HepG2 (cell line): ENCODE results near the gene PIP5KL1. TPM values are rescaled to one million over a fixed set of nuclear protein-coding genes. Genes with fewer than 3 reads are reported as not detected.
A peak's percentile ranks its signal among the peaks of the same experiment; 100 is the strongest.

Source experiments
- CREM ChIP-seq, 2 experiments: sonication (generic) in 1 of 2; formaldehyde crosslinking in 1 of 2; IDR thresholded peaks; 2 replicates each; pipeline versions ENCODE4 v1.4.0 to v1.6.1; 2016 to 2020; ENCODE audit warnings: antibody characterized with exemption in 1 of 2, mild to moderate bottlenecking in 1 of 2, missing genetic modification reagents in 1 of 2
- DNMT1 ChIP-seq: sonication (generic); formaldehyde crosslinking; IDR thresholded peaks from 2 replicates; pipeline ENCODE4 v1.5.1; 2020; ENCODE audit warnings: mild to moderate bottlenecking, missing genetic modification reagents
- FOXA1 ChIP-seq, 2 experiments: fragments of 450-650 bp in 1 of 2; sonication (generic) in 1 of 2; formaldehyde crosslinking in 1 of 2; IDR thresholded peaks; 2 replicates each; pipeline versions ENCODE4 v1.4.0 to v1.6.1; 2016 to 2020; ENCODE audit warnings: missing genetic modification reagents in 1 of 2
- HDAC6 ChIP-seq: fragments of 200-600 bp; sonication (generic); IDR thresholded peaks from 2 replicates; pipeline ENCODE4 v1.7.0; 2017; ENCODE audit warnings: mild to moderate bottlenecking, antibody characterized with exemption, low read length, low read depth
- HOXA9 ChIP-seq: sonication (generic); formaldehyde crosslinking; IDR thresholded peaks from 2 replicates; pipeline ENCODE4 v1.8.1; 2022; ENCODE audit warnings: missing genetic modification reagents, mild to moderate bottlenecking, moderate library complexity, borderline replicate concordance
- KLF15 ChIP-seq: sonication (generic); formaldehyde crosslinking; IDR thresholded peaks from 2 replicates; pipeline ENCODE4 v1.8.1; 2023; ENCODE audit warnings: borderline replicate concordance, mild to moderate bottlenecking, inconsistent platforms, missing genetic modification reagents, mixed read lengths
- NCOA1 ChIP-seq: sonication (generic); formaldehyde crosslinking; IDR thresholded peaks from 2 replicates; pipeline ENCODE4 v1.9.0; 2021; ENCODE audit warnings: missing genetic modification reagents
- PHF8 ChIP-seq: sonication (generic); formaldehyde crosslinking; IDR thresholded peaks from 2 replicates; pipeline ENCODE4 v1.5.0; 2020; ENCODE audit warnings: missing genetic modification reagents
- RARA ChIP-seq: IDR thresholded peaks from 2 replicates; pipeline ENCODE4 v1.6.1; 2016; ENCODE audit warnings: missing genetic modification reagents, missing compliant biosample characterization
- TBX2 ChIP-seq: sonication (generic); formaldehyde crosslinking; IDR thresholded peaks from 2 replicates; pipeline ENCODE4 v1.5.0; 2020; ENCODE audit warnings: missing genetic modification reagents, mild to moderate bottlenecking, borderline replicate concordance
- ZKSCAN1 ChIP-seq: fragments of 150-350 bp; IDR thresholded peaks from 2 replicates; pipeline ENCODE4 v1.6.1; 2014; ENCODE audit warnings: low read length
- ZNF121 ChIP-seq: sonication (generic); formaldehyde crosslinking; IDR thresholded peaks from 2 replicates; pipeline ENCODE4 v1.5.0; 2020; ENCODE audit warnings: mild to moderate bottlenecking, missing genetic modification reagents
- ZNF432 ChIP-seq: sonication (generic); formaldehyde crosslinking; IDR thresholded peaks from 2 replicates; pipeline ENCODE4 v1.5.0; 2020; ENCODE audit warnings: missing genetic modification reagents, mild to moderate bottlenecking, borderline replicate concordance
- ZNF749 ChIP-seq: sonication (generic); formaldehyde crosslinking; IDR thresholded peaks from 2 replicates; pipeline ENCODE4 v1.8.0; 2022; ENCODE audit warnings: mild to moderate bottlenecking, missing genetic modification reagents, moderate library complexity, borderline replicate concordance
- polyA plus RNA-seq, 8 experiments: library from polyadenylated mRNA; depleted of rRNA in 3 of 8; stranded (reverse) in 7 of 8; unstranded in 1 of 8; fragments of >200 nt; fragmentation: Illumina TruSeq in 4 of 8; extraction: Trizol in 4 of 8; gene quantifications; 2 replicates each; pipeline versions ENCODE4 v1.2.1 to v1.2.3, GENCODE V29; 2011 to 2016; ENCODE audit warnings: low read depth in 4 of 8, missing spikeins in 1 of 8, mixed read lengths in 1 of 8; ENCODE audit not compliant: insufficient read depth in 1 of 8
- total RNA-seq, 5 experiments: library from RNA; depleted of rRNA; stranded (reverse); fragments of >200 nt; fragmentation: Illumina TruSeq; extraction: Trizol; gene quantifications; 2 replicates each; pipeline ENCODE4 v1.2.3, GENCODE V29; 2016; ENCODE audit warnings: low read depth in 1 of 5
- TF ChIP-seq, protein P1 (sequence below), 2 experiments: IDR thresholded peaks; 2 replicates each; pipeline ENCODE4 v1.6.1; 2011 to 2012; ENCODE audit warnings: low read length in 2 of 2, borderline replicate concordance in 1 of 2, low read depth in 1 of 2, mild to moderate bottlenecking in 1 of 2, moderate library complexity in 1 of 2
- TF ChIP-seq, protein P2 (sequence below): sonication (generic); formaldehyde crosslinking; IDR thresholded peaks from 2 replicates; pipeline ENCODE4 v1.8.0; 2022; ENCODE audit warnings: mild to moderate bottlenecking, missing genetic modification reagents; ENCODE audit not compliant: insufficient replicate concordance
- TF ChIP-seq, protein P3 (sequence below): sonication (generic); formaldehyde crosslinking; IDR thresholded peaks from 2 replicates; pipeline ENCODE4 v1.5.0; 2020; ENCODE audit warnings: mild to moderate bottlenecking, missing genetic modification reagents, borderline replicate concordance

Gene PIP5KL1
- total and polyA plus RNA-seq, 2 of the 13 experiments (the other 11 are each of a cell fraction or from before 2014, with no cell fraction given), result 0.20 to 0.49 TPM

DNA sequence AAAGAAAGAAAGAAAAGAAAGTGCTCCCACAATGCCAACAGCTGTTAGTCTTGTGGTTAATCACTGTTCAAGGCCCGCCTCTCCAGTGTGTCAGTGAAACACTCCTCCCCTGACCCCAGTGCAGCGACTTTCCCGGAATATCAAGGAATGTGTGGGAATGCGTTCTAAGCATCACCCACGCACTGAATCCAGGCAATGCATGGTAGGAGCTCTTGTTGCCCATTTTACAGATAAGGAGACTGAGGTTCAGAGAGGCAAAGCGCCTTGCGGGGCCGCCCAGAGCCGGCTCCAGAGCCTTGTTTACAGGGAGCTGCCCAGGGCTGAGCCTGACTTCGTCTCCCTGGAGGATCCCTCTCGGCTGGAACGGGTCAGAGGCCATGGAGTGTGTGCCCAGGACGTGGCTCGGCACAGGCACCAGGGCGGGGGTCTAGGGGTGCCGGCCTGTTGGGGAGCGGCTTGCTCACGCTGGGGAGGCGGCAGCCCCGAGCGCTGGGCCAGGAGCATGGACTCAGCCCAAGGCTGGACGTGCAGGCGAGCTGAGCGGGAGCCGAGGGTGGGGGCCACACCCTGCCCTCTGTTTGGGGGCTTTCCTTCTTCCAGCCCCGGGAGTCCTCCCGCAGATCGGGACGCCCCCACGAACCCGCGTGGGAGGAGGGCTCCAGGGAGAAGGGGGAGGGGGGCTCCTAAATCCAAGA lies 32.0 kb downstream of the PIP5KL1 start (continued):
- TF ChIP-seq DNMT1 (CRISPR knock-in tag) (no peak), FOXA1 (IDR thresholded peaks at IDR 0.05) (no peak), FOXA1 (CRISPR knock-in tag; IDR thresholded peaks at IDR 0.05) (peak; percentile 50; the same call in 1 of the 2 replicates), PHF8 (CRISPR knock-in tag) (peak; percentile 53; the same call in 1 of the 2 replicates), ZKSCAN1 (no peak), TBX2 (CRISPR knock-in tag) (peak; percentile 80), ZNF121 (CRISPR knock-in tag) (0 out of 2 replicates have a peak, but pooled peaks have one; percentile 18), ZNF749 (CRISPR knock-in tag) (no peak), HDAC6 (no peak), NCOA1 (CRISPR knock-in tag) (no peak), RARA (CRISPR knock-in tag) (peak; percentile 4; the same call in 1 of the 2 replicates), CREM (IDR thresholded peaks at IDR 0.05) (no peak), CREM (CRISPR knock-in tag; IDR thresholded peaks at IDR 0.05) (no peak), KLF15 (no peak), ZNF432 (CRISPR knock-in tag) (no peak), HOXA9 (CRISPR knock-in tag) (no peak)
- TF ChIP-seq, protein P1, sequence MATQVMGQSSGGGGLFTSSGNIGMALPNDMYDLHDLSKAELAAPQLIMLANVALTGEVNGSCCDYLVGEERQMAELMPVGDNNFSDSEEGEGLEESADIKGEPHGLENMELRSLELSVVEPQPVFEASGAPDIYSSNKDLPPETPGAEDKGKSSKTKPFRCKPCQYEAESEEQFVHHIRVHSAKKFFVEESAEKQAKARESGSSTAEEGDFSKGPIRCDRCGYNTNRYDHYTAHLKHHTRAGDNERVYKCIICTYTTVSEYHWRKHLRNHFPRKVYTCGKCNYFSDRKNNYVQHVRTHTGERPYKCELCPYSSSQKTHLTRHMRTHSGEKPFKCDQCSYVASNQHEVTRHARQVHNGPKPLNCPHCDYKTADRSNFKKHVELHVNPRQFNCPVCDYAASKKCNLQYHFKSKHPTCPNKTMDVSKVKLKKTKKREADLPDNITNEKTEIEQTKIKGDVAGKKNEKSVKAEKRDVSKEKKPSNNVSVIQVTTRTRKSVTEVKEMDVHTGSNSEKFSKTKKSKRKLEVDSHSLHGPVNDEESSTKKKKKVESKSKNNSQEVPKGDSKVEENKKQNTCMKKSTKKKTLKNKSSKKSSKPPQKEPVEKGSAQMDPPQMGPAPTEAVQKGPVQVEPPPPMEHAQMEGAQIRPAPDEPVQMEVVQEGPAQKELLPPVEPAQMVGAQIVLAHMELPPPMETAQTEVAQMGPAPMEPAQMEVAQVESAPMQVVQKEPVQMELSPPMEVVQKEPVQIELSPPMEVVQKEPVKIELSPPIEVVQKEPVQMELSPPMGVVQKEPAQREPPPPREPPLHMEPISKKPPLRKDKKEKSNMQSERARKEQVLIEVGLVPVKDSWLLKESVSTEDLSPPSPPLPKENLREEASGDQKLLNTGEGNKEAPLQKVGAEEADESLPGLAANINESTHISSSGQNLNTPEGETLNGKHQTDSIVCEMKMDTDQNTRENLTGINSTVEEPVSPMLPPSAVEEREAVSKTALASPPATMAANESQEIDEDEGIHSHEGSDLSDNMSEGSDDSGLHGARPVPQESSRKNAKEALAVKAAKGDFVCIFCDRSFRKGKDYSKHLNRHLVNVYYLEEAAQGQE (IDR thresholded peaks at IDR 0.05; ENCODE audit: borderline replicate concordance in 1 of 2, low read depth in 1 of 2, low read length in 2 of 2), result no peak
- TF ChIP-seq, protein P2, sequence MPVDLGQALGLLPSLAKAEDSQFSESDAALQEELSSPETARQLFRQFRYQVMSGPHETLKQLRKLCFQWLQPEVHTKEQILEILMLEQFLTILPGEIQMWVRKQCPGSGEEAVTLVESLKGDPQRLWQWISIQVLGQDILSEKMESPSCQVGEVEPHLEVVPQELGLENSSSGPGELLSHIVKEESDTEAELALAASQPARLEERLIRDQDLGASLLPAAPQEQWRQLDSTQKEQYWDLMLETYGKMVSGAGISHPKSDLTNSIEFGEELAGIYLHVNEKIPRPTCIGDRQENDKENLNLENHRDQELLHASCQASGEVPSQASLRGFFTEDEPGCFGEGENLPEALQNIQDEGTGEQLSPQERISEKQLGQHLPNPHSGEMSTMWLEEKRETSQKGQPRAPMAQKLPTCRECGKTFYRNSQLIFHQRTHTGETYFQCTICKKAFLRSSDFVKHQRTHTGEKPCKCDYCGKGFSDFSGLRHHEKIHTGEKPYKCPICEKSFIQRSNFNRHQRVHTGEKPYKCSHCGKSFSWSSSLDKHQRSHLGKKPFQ (CRISPR knock-in tag), result no peak
- TF ChIP-seq, protein P3, sequence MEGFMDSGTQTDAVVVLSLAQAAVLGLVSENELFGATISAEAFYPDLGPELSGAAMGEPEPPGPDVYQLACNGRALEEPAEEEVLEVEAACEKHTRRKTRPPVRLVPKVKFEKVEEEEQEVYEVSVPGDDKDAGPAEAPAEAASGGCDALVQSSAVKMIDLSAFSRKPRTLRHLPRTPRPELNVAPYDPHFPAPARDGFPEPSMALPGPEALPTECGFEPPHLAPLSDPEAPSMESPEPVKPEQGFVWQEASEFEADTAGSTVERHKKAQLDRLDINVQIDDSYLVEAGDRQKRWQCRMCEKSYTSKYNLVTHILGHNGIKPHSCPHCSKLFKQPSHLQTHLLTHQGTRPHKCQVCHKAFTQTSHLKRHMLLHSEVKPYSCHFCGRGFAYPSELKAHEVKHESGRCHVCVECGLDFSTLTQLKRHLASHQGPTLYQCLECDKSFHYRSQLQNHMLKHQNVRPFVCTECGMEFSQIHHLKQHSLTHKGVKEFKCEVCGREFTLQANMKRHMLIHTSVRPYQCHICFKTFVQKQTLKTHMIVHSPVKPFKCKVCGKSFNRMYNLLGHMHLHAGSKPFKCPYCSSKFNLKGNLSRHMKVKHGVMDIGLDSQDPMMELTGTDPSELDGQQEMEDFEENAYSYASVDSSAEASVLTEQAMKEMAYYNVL (CRISPR knock-in tag), result 0 out of 2 replicates have a peak, but pooled peaks have one; percentile 70
